IMR-90 (cell line): ENCODE results near the gene FOXP1. TPM values are rescaled to one million over a fixed set of nuclear protein-coding genes. Genes with fewer than 3 reads are reported as not detected.

Experiments
- ATAC-seq: fragments of 200-7000 bp; cut with Tn5 transposase; 2 replicates; pipeline ENCODE4 v1.9.1; 2020; ENCODE audit warnings: low read depth, mild to moderate bottlenecking, moderate library complexity
- BruUV-seq: library from RNA; stranded (reverse); fragments of 400-500 nt; replicated peaks from 2 replicates; lab custom pipeline; 2021; lab: Mats Ljungman, UMichigan
- CTCF ChIA-PET: fragments of 300-600 bp; formaldehyde crosslinking; extraction: SDS; loops from one replicate; lab custom pipeline; 2021; ENCODE audit warnings: antibody characterized with exemption; lab: Yijun Ruan, JAX
- POLR2A ChIA-PET: fragments of 300-600 bp; sonication (Branson Sonifier 250); formaldehyde crosslinking; loops from one replicate; lab custom pipeline; 2022; ENCODE audit warnings: antibody characterized with exemption; ENCODE audit not compliant: unreplicated experiment; lab: Charles Lee
- DNase-seq: peaks from one replicate; pipeline ENCODE4 v3.0.0; 2013
- H2AFZ ChIP-seq: replicated peaks from 2 replicates; pipeline ENCODE3; 2013; ENCODE audit warnings: low read length, mild to moderate bottlenecking; ENCODE audit not compliant: poor library complexity
- H2AK5ac ChIP-seq: 2 replicates; pipeline ENCODE4 v1.6.1; 2013; ENCODE audit warnings: low read depth, low read length, inconsistent platforms
- H2AK9ac ChIP-seq: replicated peaks from 2 replicates; pipeline ENCODE3; 2013; ENCODE audit warnings: mild to moderate bottlenecking, low read depth, low read length, moderate library complexity; ENCODE audit not compliant: poor library complexity
- H2BK120ac ChIP-seq: 2 replicates; pipeline ENCODE4 v1.6.1; 2013; ENCODE audit warnings: low read depth, low read length, inconsistent platforms
- H2BK15ac ChIP-seq: 3 replicates; pipeline ENCODE4 v1.6.1; 2013; ENCODE audit warnings: low read depth, low read length, inconsistent platforms
- H2BK20ac ChIP-seq: 2 replicates; pipeline ENCODE4 v1.6.1; 2013; ENCODE audit warnings: low read depth, mild to moderate bottlenecking, inconsistent platforms, low read length, moderate library complexity
- H2BK5ac ChIP-seq: 2 replicates; pipeline ENCODE4 v1.6.1; 2013; ENCODE audit warnings: mild to moderate bottlenecking, low read depth, low read length, inconsistent platforms; ENCODE audit not compliant: poor library complexity, severe bottlenecking
- H3K14ac ChIP-seq: replicated peaks from 2 replicates; pipeline ENCODE4 v1.6.1; 2013; ENCODE audit warnings: low read depth, low read length, inconsistent platforms
- H3K18ac ChIP-seq: 2 replicates; pipeline ENCODE4 v1.6.1; 2013; ENCODE audit warnings: low read depth, low read length, control low read depth
- H3K23ac ChIP-seq: 2 replicates; pipeline ENCODE4 v1.6.1; 2013; ENCODE audit warnings: low read depth, low read length, inconsistent platforms
- H3K27ac ChIP-seq: 2 replicates; pipeline ENCODE4 v1.5.1; 2013; ENCODE audit warnings: mild to moderate bottlenecking, control low read depth, low read length; ENCODE audit not compliant: insufficient read depth
- H3K27me3 ChIP-seq: 2 replicates; pipeline ENCODE4 v1.6.1; 2013; ENCODE audit warnings: low read length; ENCODE audit not compliant: control insufficient read depth, insufficient read depth
- H3K36me3 ChIP-seq: 2 replicates; pipeline ENCODE4 v1.6.1; 2013; ENCODE audit warnings: low read length, mixed read lengths; ENCODE audit not compliant: control insufficient read depth, insufficient read depth
- H3K4ac ChIP-seq: 2 replicates; pipeline ENCODE4 v1.6.1; 2013; ENCODE audit warnings: low read depth, low read length, inconsistent platforms
- H3K4me1 ChIP-seq: 2 replicates; pipeline ENCODE4 v1.6.1; 2013; ENCODE audit warnings: low read length, mixed read lengths; ENCODE audit not compliant: control insufficient read depth, insufficient read depth
- H3K4me2 ChIP-seq: 2 replicates; pipeline ENCODE4 v1.6.1; 2013; ENCODE audit warnings: low read depth, mild to moderate bottlenecking, control low read depth, low read length, moderate library complexity
- H3K4me3 ChIP-seq: 2 replicates; pipeline ENCODE4 v1.5.1; 2013; ENCODE audit warnings: low read depth, mild to moderate bottlenecking, control low read depth, low read length, moderate library complexity; ENCODE audit not compliant: insufficient read depth
- H3K56ac ChIP-seq: 2 replicates; pipeline ENCODE4 v1.6.1; 2013; ENCODE audit warnings: low read length, inconsistent platforms; ENCODE audit not compliant: insufficient read depth; ENCODE audit errors: extremely low read depth
- H3K79me1 ChIP-seq, 2 experiments: 2 replicates each; pipeline ENCODE4 v1.6.1; 2013; ENCODE audit warnings: low read length in 2 of 2, inconsistent platforms in 1 of 2, low read depth in 1 of 2
- H3K9ac ChIP-seq: 2 replicates; pipeline ENCODE4 v1.6.1; 2013; ENCODE audit warnings: low read depth, low read length, control low read depth
- H3K9me1 ChIP-seq: 2 replicates; pipeline ENCODE4 v1.6.1; 2013; ENCODE audit warnings: low read length, inconsistent platforms; ENCODE audit not compliant: insufficient read depth
- H3K9me3 ChIP-seq: 2 replicates; pipeline ENCODE4 v1.6.1; 2013; ENCODE audit warnings: low read length; ENCODE audit not compliant: control insufficient read depth, insufficient read depth
- H4K20me1 ChIP-seq: 2 replicates; pipeline ENCODE4 v1.6.1; 2013; ENCODE audit warnings: low read length, inconsistent platforms; ENCODE audit not compliant: insufficient read depth
- H4K5ac ChIP-seq: 2 replicates; pipeline ENCODE4 v1.6.1; 2013; ENCODE audit warnings: mild to moderate bottlenecking, low read depth, low read length, control low read depth
- H4K8ac ChIP-seq, 2 experiments: 2 replicates each; pipeline ENCODE4 v1.6.1; 2013; ENCODE audit warnings: low read depth in 2 of 2, low read length in 2 of 2, control low read depth in 1 of 2, inconsistent platforms in 1 of 2
- H4K91ac ChIP-seq: 2 replicates; pipeline ENCODE4 v1.6.1; 2013; ENCODE audit warnings: low read depth, low read length, inconsistent platforms; ENCODE audit not compliant: insufficient read depth
- NFE2L2 ChIP-seq: fragments of 150-350 bp; IDR thresholded peaks from 2 replicates; pipeline ENCODE4 v1.6.1; 2016; ENCODE audit warnings: low read depth, mild to moderate bottlenecking, low read length
- RAD21 ChIP-seq: IDR thresholded peaks from 2 replicates; pipeline ENCODE4 v1.6.1; 2012; ENCODE audit warnings: low read length, improper control_type of control experiment
- RFX5 ChIP-seq: IDR thresholded peaks from 2 replicates; pipeline ENCODE4 v1.8.0; 2012; ENCODE audit warnings: low read depth, mild to moderate bottlenecking, low read length, moderate library complexity
- WGBS, 2 experiments: methylation state at CpG; one replicate each; pipeline versions ENCODE4 v1.1.5 to v1.1.7; 2013; ENCODE audit warnings: missing lambda C conversion rate in 2 of 2; ENCODE audit not compliant: insufficient read length in 1 of 2; ENCODE audit errors: extremely low coverage in 2 of 2; 5-methylcytosine and 5-hydroxymethylcytosine counted together
- dilution Hi-C: fragments of 300-500 bp; cut with HindIII; formaldehyde crosslinking; loops from one replicate; pipeline ENCODE4 v1.14.3; 2018; ENCODE audit warnings: low sequenced_read_pairs; ENCODE audit not compliant: unreplicated experiment
- in situ Hi-C: fragments of 300-500 bp; cut with MboI; formaldehyde crosslinking; loops from 3 replicates; pipeline ENCODE4 v1.14.3; 2019; ENCODE audit warnings: low sequenced_read_pairs, inconsistent platforms, mixed read lengths
- intact Hi-C: fragments of 100-400 bp; cut with micrococcal nuclease; formaldehyde crosslinking; loops from 2 replicates; pipeline ENCODE4 v1.10.0; 2022
- polyA plus RNA-seq, 3 experiments: library from polyadenylated mRNA; depleted of rRNA; stranded (reverse); fragments of >200 nt; gene quantifications; 2 replicates each; pipeline ENCODE4 v1.2.3, GENCODE V29; 2012; ENCODE audit warnings: low replicate concordance in 1 of 3
- total RNA-seq: library from RNA; depleted of rRNA; stranded (reverse); fragments of >200 nt; gene quantifications from 2 replicates; pipeline ENCODE4 v1.2.3, GENCODE V29; 2012
- TF ChIP-seq, protein P1 (sequence below): fragments of 150-350 bp; IDR thresholded peaks from 2 replicates; pipeline ENCODE4 v1.6.1; 2016; ENCODE audit warnings: low read depth, mild to moderate bottlenecking, low read length, moderate library complexity, borderline replicate concordance
- TF ChIP-seq, protein P2 (sequence below): fragments of 150-350 bp; IDR thresholded peaks from 2 replicates; pipeline ENCODE4 v1.6.1; 2017; ENCODE audit warnings: mild to moderate bottlenecking, antibody characterized with exemption, low read length, low read depth

Gene FOXP1
- total and polyA plus RNA-seq, 2 of the 4 experiments (the other 2 are of a cell fraction) = 37.0 to 132 TPM

DNA sequence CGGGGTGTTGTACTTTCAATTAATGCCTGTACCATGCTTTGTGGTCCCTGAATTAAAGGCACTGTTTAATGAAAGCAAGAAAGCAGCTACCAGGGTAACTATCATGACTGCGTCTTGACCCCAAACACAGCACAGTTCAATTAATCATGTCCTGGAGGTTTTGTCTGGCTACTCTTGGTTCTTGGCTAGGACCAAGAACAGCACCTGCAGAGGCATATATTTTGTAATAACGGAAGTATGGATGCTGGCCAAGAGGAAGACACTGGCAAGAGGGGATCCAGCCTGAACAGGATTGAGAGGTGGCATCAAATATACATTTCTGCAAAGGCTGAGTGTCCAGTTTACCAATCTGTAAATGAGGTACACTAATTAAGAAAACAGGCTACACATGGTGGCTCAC lies 119.9 kb downstream of the FOXP1 start:
- intact Hi-C loops (no loop called here), in situ Hi-C loops (no loop called here), dilution Hi-C loops (no loop called here)
- Histone ChIP-seq H3K36me3 (no peaks in the 10 kb centered on the region), H3K4me3 (no peak overlapping the region), H3K4ac (peak overlapping the region; percentile 65), H2AFZ (no peak overlapping the region), H4K5ac (no peak overlapping the region), H3K27me3 (no peaks in the 10 kb centered on the region), H3K79me1 (peaks cover 14 to 37% of the 10 kb centered on the region in 2 experiments; a peak in 3 of 4 replicates), H3K4me2 (no peak overlapping the region), H2BK15ac (peak overlapping the region; percentile 77), H2AK5ac (peak overlapping the region; percentile 84; the same call in 1 of the 2 replicates), H2BK20ac (peak overlapping the region; percentile 79), H3K9ac (no peak overlapping the region), H4K20me1 (no peaks in the 10 kb centered on the region), H4K91ac (peak overlapping the region; percentile 64), H3K56ac (no peak overlapping the region), H4K8ac (peak overlapping the region in 1 of 2 experiments; percentile 37; a peak in 2 of 4 replicates), H3K27ac (no peak overlapping the region), H3K23ac (peak overlapping the region; percentile 59), H3K9me3 (no peaks in the 10 kb centered on the region), H2BK120ac (peak overlapping the region; percentile 52), H2AK9ac (no peak overlapping the region), H3K9me1 (peaks cover 12% of the 10 kb centered on the region), H3K18ac (peak overlapping the region; percentile 15; the same call in 1 of the 2 replicates), H2BK5ac (no peak overlapping the region), H3K4me1 (peaks cover 6% of the 10 kb centered on the region; the same call in 1 of the 2 replicates), H3K14ac (peak overlapping the region; percentile 71)
- DNase-seq (peak; percentile 26), ATAC-seq (no peak)
- ChIA-PET POLR2A (interaction anchor here (0.6 kb wide), 1 partner anchor 343 kb away, joined by 6 read pairs; no protein-coding TSS in a partner anchor), CTCF (interaction anchor here (0.6 kb wide), 1 partner anchor 32 kb away, joined by 5 read pairs; no protein-coding TSS in a partner anchor)
- TF ChIP-seq NFE2L2 (no peak), RAD21 (no peak), RFX5 (no peak)
- TF ChIP-seq, protein P1, sequence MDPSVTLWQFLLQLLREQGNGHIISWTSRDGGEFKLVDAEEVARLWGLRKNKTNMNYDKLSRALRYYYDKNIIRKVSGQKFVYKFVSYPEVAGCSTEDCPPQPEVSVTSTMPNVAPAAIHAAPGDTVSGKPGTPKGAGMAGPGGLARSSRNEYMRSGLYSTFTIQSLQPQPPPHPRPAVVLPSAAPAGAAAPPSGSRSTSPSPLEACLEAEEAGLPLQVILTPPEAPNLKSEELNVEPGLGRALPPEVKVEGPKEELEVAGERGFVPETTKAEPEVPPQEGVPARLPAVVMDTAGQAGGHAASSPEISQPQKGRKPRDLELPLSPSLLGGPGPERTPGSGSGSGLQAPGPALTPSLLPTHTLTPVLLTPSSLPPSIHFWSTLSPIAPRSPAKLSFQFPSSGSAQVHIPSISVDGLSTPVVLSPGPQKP = no peak
- TF ChIP-seq, protein P2, sequence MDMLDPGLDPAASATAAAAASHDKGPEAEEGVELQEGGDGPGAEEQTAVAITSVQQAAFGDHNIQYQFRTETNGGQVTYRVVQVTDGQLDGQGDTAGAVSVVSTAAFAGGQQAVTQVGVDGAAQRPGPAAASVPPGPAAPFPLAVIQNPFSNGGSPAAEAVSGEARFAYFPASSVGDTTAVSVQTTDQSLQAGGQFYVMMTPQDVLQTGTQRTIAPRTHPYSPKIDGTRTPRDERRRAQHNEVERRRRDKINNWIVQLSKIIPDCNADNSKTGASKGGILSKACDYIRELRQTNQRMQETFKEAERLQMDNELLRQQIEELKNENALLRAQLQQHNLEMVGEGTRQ = no peak
- no TSS peak for BruUV-seq
- 60% methylated on average over 1 of the region's 3 CpGs; no CpG with 5 or more reads in 1 of the 2 experiments for WGBS, 2 experiments
